HepG2 (cell line): ENCODE data around the gene CLDN14. TPM values are rescaled to one million over a fixed set of nuclear protein-coding genes. Genes with fewer than 3 reads are reported as not detected.

Source experiments
- ATAC-seq: fragments of 200-7000 bp; cut with Tn5 transposase; 3 replicates; pipeline ENCODE4 v1.9.1; 2020; ENCODE audit warnings: mild to moderate bottlenecking, moderate library complexity
- BruUV-seq: library from RNA; stranded (reverse); fragments of 400-500 nt; replicated peaks from 2 replicates; lab custom pipeline; 2021; lab: Mats Ljungman, UMichigan
- CTCF ChIA-PET: fragments of 300-600 bp; formaldehyde crosslinking; extraction: SDS; loops from one replicate; lab custom pipeline; 2021; ENCODE audit warnings: low total read pairs, inconsistent platforms, low intra/inter-chr PET ratio; lab: Yijun Ruan, JAX
- POLR2A ChIA-PET: fragments of 350-600 bp; sonication (Branson Sonifier 250); formaldehyde crosslinking; loops from one replicate; lab custom pipeline; 2020; ENCODE audit warnings: antibody characterized with exemption, inconsistent platforms; lab: Yijun Ruan, JAX
- DNase-seq: peaks from one replicate; pipeline ENCODE4 v3.0.0-alpha.2; 2015; ENCODE audit warnings: low spot score
- FAIRE-seq: peaks from 3 replicates; lab custom pipeline; 2011; peaks lifted over from hg19 to GRCh38; lab: Jason Lieb, UNC
- H2AFZ ChIP-seq: one replicate; pipeline ENCODE4 v1.6.1; 2011; ENCODE audit warnings: low read length, inconsistent platforms
- H3K27ac ChIP-seq: fragments of 300-600 bp; 3 replicates; pipeline ENCODE4 v1.8.0; 2011; ENCODE audit warnings: mixed run types, mild to moderate bottlenecking, mixed read lengths, low read length, inconsistent platforms; ENCODE audit not compliant: insufficient read depth; ENCODE audit errors: extremely low read length
- H3K27me3 ChIP-seq, 2 experiments: fragments of 200-600 bp in 1 of 2; 2 replicates in 1 of 2; 3 replicates in 1 of 2; pipeline versions ENCODE4 v1.6.0 to v1.8.0; 2011; ENCODE audit warnings: low read length in 2 of 2, mild to moderate bottlenecking in 2 of 2, moderate library complexity in 2 of 2, inconsistent platforms in 1 of 2; ENCODE audit not compliant: insufficient read depth in 2 of 2, control insufficient read depth in 1 of 2
- H3K36me3 ChIP-seq, 2 experiments: fragments of 200-600 bp in 1 of 2; replicated peaks in 1 of 2; 2 replicates in 1 of 2; 3 replicates in 1 of 2; pipeline versions ENCODE4 v1.5.1 to v1.8.0; 2011; ENCODE audit warnings: low read length in 2 of 2, inconsistent platforms in 1 of 2; ENCODE audit not compliant: insufficient read depth in 2 of 2, control insufficient read depth in 1 of 2
- H3K4me1 ChIP-seq: 2 replicates; pipeline ENCODE4 v1.5.1; 2012; ENCODE audit warnings: low read length, inconsistent platforms; ENCODE audit not compliant: insufficient read depth
- H3K4me2 ChIP-seq: 2 replicates; pipeline ENCODE4 v1.6.0; 2011; ENCODE audit warnings: low read depth, low read length, inconsistent platforms
- H3K4me3 ChIP-seq, 3 experiments: fragments of 200-600 bp in 1 of 3; sonication (generic), shearing (Covaris generic) in 1 of 3; replicated peaks in 1 of 3; 2 replicates each; pipeline ENCODE4 v1.5.1; 2011 to 2016; ENCODE audit warnings: low read length in 3 of 3, inconsistent platforms in 2 of 3, low read depth in 2 of 3, mild to moderate bottlenecking in 2 of 3, control low read depth in 1 of 3, mixed read lengths in 1 of 3; ENCODE audit not compliant: insufficient read depth in 1 of 3
- H3K79me2 ChIP-seq: one replicate; pipeline ENCODE4 v1.6.1; 2011; ENCODE audit warnings: low read length, inconsistent platforms; ENCODE audit not compliant: insufficient read depth
- H3K9ac ChIP-seq: 2 replicates; pipeline ENCODE4 v1.6.0; 2011; ENCODE audit warnings: mild to moderate bottlenecking, low read depth, low read length, inconsistent platforms; ENCODE audit not compliant: insufficient read depth
- H3K9me3 ChIP-seq: 2 replicates; pipeline ENCODE4 v1.5.1; 2012; ENCODE audit warnings: mild to moderate bottlenecking, low read length
- H4K20me1 ChIP-seq: 2 replicates; pipeline ENCODE4 v1.6.0; 2011; ENCODE audit warnings: inconsistent platforms, mild to moderate bottlenecking, low read length, moderate library complexity; ENCODE audit not compliant: insufficient read depth
- HNRNPL ChIP-seq: fragments of 200-400 bp; formaldehyde crosslinking; IDR thresholded peaks from 2 replicates; pipeline ENCODE4 v1.6.1; 2017; ENCODE audit warnings: mild to moderate bottlenecking, low read depth, low read length
- KLF6 ChIP-seq: IDR thresholded peaks from 2 replicates; pipeline ENCODE4 v1.8.0; 2016; ENCODE audit warnings: missing biosample characterization, missing genetic modification reagents
- NFKBIZ ChIP-seq: IDR thresholded peaks from 2 replicates; pipeline ENCODE4 v1.6.1; 2018; ENCODE audit warnings: missing genetic modification reagents, missing compliant biosample characterization
- TSC22D2 ChIP-seq: sonication (generic); formaldehyde crosslinking; IDR thresholded peaks from 2 replicates; pipeline ENCODE4 v1.5.1; 2020; ENCODE audit warnings: missing genetic modification reagents, mild to moderate bottlenecking, borderline replicate concordance
- ZNF138 ChIP-seq: sonication (generic); formaldehyde crosslinking; IDR thresholded peaks from 2 replicates; pipeline ENCODE4 v1.5.0; 2020; ENCODE audit warnings: mild to moderate bottlenecking, low read depth, missing genetic modification reagents
- WGBS: methylation state at CpG from one replicate; pipeline ENCODE4 v1.1.6; 2017; ENCODE audit warnings: low lambda C conversion rate; 5-methylcytosine and 5-hydroxymethylcytosine counted together
- in situ Hi-C: cut with HindIII; loops from 2 replicates; pipeline ENCODE4 v1.10.0; 2017; ENCODE audit warnings: low pct_unique_long_range_greater_than_20kb; ENCODE audit not compliant: extremely low pct_ligation_motif_present
- intact Hi-C: fragments of 100-400 bp; cut with micrococcal nuclease; formaldehyde crosslinking; loops from one replicate; pipeline ENCODE4 v1.10.0; 2022; ENCODE audit not compliant: unreplicated experiment
- polyA plus RNA-seq, 8 experiments: library from polyadenylated mRNA; depleted of rRNA in 3 of 8; stranded (reverse) in 7 of 8; unstranded in 1 of 8; fragments of >200 nt; fragmentation: Illumina TruSeq in 4 of 8; extraction: Trizol in 4 of 8; gene quantifications; 2 replicates each; pipeline versions ENCODE4 v1.2.1 to v1.2.3, GENCODE V29; 2011 to 2016; ENCODE audit warnings: low read depth in 4 of 8, missing spikeins in 1 of 8, mixed read lengths in 1 of 8; ENCODE audit not compliant: insufficient read depth in 1 of 8
- total RNA-seq, 5 experiments: library from RNA; depleted of rRNA; stranded (reverse); fragments of >200 nt; fragmentation: Illumina TruSeq; extraction: Trizol; gene quantifications; 2 replicates each; pipeline ENCODE4 v1.2.3, GENCODE V29; 2016; ENCODE audit warnings: low read depth in 1 of 5
- TF ChIP-seq, protein P1 (sequence below): sonication (generic); formaldehyde crosslinking; IDR thresholded peaks from 2 replicates; pipeline ENCODE4 v1.8.1; 2023; ENCODE audit warnings: mild to moderate bottlenecking, inconsistent platforms, moderate library complexity, missing genetic modification reagents, borderline replicate concordance

Gene CLDN14
- total and polyA plus RNA-seq, 2 of the 13 experiments (the other 11 are each of a cell fraction or from before 2014, with no cell fraction given): 1.1 to 1.4 TPM

GRCh38 chr21:36489103-36489775 lies 9.3 kb upstream of the CLDN14 start:
- H3K9ac ChIP-seq: no peak overlapping the region
- no peak for ATAC-seq
- no peak overlapping the region for H3K27ac ChIP-seq
- H4K20me1 ChIP-seq: no peaks in the 10 kb centered on the region
- H3K4me3 ChIP-seq: no peak overlapping the region
- no peaks in the 10 kb centered on the region for H3K79me2 ChIP-seq
- DNase-seq: no peak
- H3K9me3 ChIP-seq: no peaks in the 10 kb centered on the region
- FAIRE-seq: no peak
- H3K27me3 ChIP-seq: peaks cover 2% of the 10 kb centered on the region in 2 experiments; a peak in 2 of 5 replicates
- in situ Hi-C loops: no loop called here
- ChIA-PET POLR2A (interaction anchor here (1.6 to 1.7 kb wide), 2 partner anchors 9 to 10 kb away, joined by 4 to 5 read pairs; partner anchors contain the start of gene CLDN14), CTCF (no interaction called here)
- BruUV-seq: no TSS peak
- 39% methylated on average over 6 of the region's 10 CpGs for WGBS
- no peaks in the 10 kb centered on the region for H3K36me3 ChIP-seq
- H3K4me2 ChIP-seq: no peak overlapping the region
- H2AFZ ChIP-seq: no peak overlapping the region
- peaks cover 11% of the 10 kb centered on the region for H3K4me1 ChIP-seq
- intact Hi-C loops: no loop called here
- TF ChIP-seq KLF6 (CRISPR knock-in tag): no peak
- TF ChIP-seq, protein P1, sequence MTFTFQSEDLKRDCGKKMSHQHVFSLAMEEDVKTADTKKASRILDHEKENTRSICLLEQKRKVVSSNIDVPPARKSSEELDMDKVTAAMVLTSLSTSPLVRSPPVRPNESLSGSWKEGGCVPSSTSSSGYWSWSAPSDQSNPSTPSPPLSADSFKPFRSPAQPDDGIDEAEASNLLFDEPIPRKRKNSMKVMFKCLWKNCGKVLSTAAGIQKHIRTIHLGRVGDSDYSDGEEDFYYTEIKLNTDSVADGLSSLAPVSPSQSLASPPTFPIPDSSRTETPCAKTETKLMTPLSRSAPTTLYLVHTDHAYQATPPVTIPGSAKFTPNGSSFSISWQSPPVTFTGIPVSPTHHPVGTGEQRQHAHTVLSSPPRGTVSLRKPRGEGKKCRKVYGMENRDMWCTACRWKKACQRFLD (CRISPR knock-in tag): no peak
- TF ChIP-seq ZNF138 (CRISPR knock-in tag): no peak
- no peak for TF ChIP-seq HNRNPL
- no peak for TF ChIP-seq TSC22D2 (CRISPR knock-in tag)
- no peak for TF ChIP-seq NFKBIZ
